Fibroblast of gingiva (primary cell): Measurements from ENCODE around the gene BEST1.
A peak's percentile ranks its signal among the peaks of the same experiment; 100 is the strongest.

Source experiments
- DNase-seq: peaks from one replicate; pipeline ENCODE4 v3.0.0-alpha.2; 2011; ENCODE audit warnings: low read depth

The BEST1 gene

GRCh38 chr11:61916737-61917333, 33.3 kb upstream of the BEST1 start:
- DNase-seq: no peak

- DNase-seq: peak; percentile 47
Observed at GRCh38 chr11:61917334-61918109, 32.6 kb upstream of the BEST1 start, which contains the start of gene RAB3IL1. Gene RAB3IL1, minus strand, starts transcription at chr11:61917566. Its CDS starts 199 bp downstream, at chr11:61917367.

- DNase-seq: no peak
Observed at GRCh38 chr11:61918251-61918937, 31.8 kb upstream of the BEST1 start.

- DNase-seq: no peak
Observed at GRCh38 chr11:61918938-61919704, 31.0 kb upstream of the BEST1 start.

- no peak for DNase-seq
Observed at GRCh38 chr11:61919705-61920631, 30.2 kb upstream of the BEST1 start.

GRCh38 chr11:61921446-61921845, 28.7 kb upstream of the BEST1 start:
- DNase-seq: no peak

GRCh38 chr11:61922539-61922938, 27.6 kb upstream of the BEST1 start:
- DNase-seq: peak; percentile 90

GRCh38 chr11:61923166-61924063, 26.7 kb upstream of the BEST1 start:
- DNase-seq: peak; percentile 76

GRCh38 chr11:61924064-61924455, 26.1 kb upstream of the BEST1 start:
- DNase-seq: no peak

GRCh38 chr11:61925736-61926135, 24.4 kb upstream of the BEST1 start:
- no peak for DNase-seq

GRCh38 chr11:61926235-61926634, 23.9 kb upstream of the BEST1 start:
- no peak for DNase-seq

GRCh38 chr11:61927501-61927900, 22.6 kb upstream of the BEST1 start:
- no peak for DNase-seq

- DNase-seq: no peak
Observed at GRCh38 chr11:61928606-61929005, 21.5 kb upstream of the BEST1 start.

GRCh38 chr11:61930933-61931332, 19.2 kb upstream of the BEST1 start:
- DNase-seq: no peak

GRCh38 chr11:61935861-61936260, 14.3 kb upstream of the BEST1 start:
- DNase-seq: no peak

- no peak for DNase-seq
Observed at GRCh38 chr11:61940466-61940865, 9.7 kb upstream of the BEST1 start.

GRCh38 chr11:61945191-61945590, 5.0 kb upstream of the BEST1 start:
- no peak for DNase-seq

- DNase-seq: no peak
Observed at GRCh38 chr11:61946894-61947293, 3.3 kb upstream of the BEST1 start.

GRCh38 chr11:61947486-61948210, 2.5 kb upstream of the BEST1 start:
- peak; percentile 88 for DNase-seq
